Astrocyte (in vitro differentiated cells and primary cell): ENCODE data around the gene ZNF335. TPM values are rescaled to one million over a fixed set of nuclear protein-coding genes. Genes with fewer than 3 reads are reported as not detected.
"Not testable (repeated sequence)": the region's sequence is repeated elsewhere in the genome, so short reads cannot be mapped to it uniquely, and the experiment has no call there.

Experiments used
- DNase-seq: peaks from one replicate; pipeline ENCODE4 v3.0.0-alpha.2; 2010; ENCODE audit warnings: low read depth
- FAIRE-seq: peaks from 2 replicates; lab custom pipeline; 2011; peaks lifted over from hg19 to GRCh38; lab: Jason Lieb, UNC
- H2AFZ ChIP-seq: 2 replicates; pipeline ENCODE4 v1.6.0; 2012; ENCODE audit warnings: low read depth, low read length, inconsistent platforms
- H3K27ac ChIP-seq: 2 replicates; pipeline ENCODE4 v1.5.1; 2011; ENCODE audit warnings: low read depth, low read length, inconsistent platforms
- H3K27me3 ChIP-seq: 2 replicates; pipeline ENCODE4 v1.6.0; 2011; ENCODE audit warnings: low read length, inconsistent platforms; ENCODE audit not compliant: insufficient read depth
- H3K36me3 ChIP-seq: 2 replicates; pipeline ENCODE4 v1.5.1; 2011; ENCODE audit warnings: low read length, inconsistent platforms; ENCODE audit not compliant: insufficient read depth
- H3K4me1 ChIP-seq: 2 replicates; pipeline ENCODE4 v1.5.1; 2011; ENCODE audit warnings: low read length, inconsistent platforms; ENCODE audit not compliant: insufficient read depth
- H3K4me2 ChIP-seq: 2 replicates; pipeline ENCODE4 v1.6.0; 2012; ENCODE audit warnings: low read length, inconsistent platforms
- H3K4me3 ChIP-seq: 2 replicates; pipeline ENCODE4 v1.5.1; 2011; ENCODE audit warnings: low read depth, mild to moderate bottlenecking, low read length, inconsistent platforms; ENCODE audit not compliant: insufficient read depth
- H3K79me2 ChIP-seq: 2 replicates; pipeline ENCODE4 v1.6.0; 2012; ENCODE audit warnings: mild to moderate bottlenecking, low read length, inconsistent platforms; ENCODE audit not compliant: insufficient read depth
- H3K9ac ChIP-seq: 2 replicates; pipeline ENCODE4 v1.6.0; 2012; ENCODE audit warnings: mild to moderate bottlenecking, low read length, inconsistent platforms
- H3K9me3 ChIP-seq: 2 replicates; pipeline ENCODE4 v1.5.1; 2012; ENCODE audit warnings: low read depth, mild to moderate bottlenecking, low read length, inconsistent platforms; ENCODE audit not compliant: insufficient read depth
- H4K20me1 ChIP-seq: 2 replicates; pipeline ENCODE4 v1.6.0; 2012; ENCODE audit warnings: low read length, inconsistent platforms; ENCODE audit not compliant: insufficient read depth
- H3K27ac Mint-ChIP-seq: one replicate; pipeline ENCODE4 v1.8.0; 2021; ENCODE audit warnings: mild to moderate bottlenecking, mixed read lengths; ENCODE audit not compliant: unreplicated experiment
- H3K27me3 Mint-ChIP-seq: one replicate; pipeline ENCODE4 v1.8.0; 2021; ENCODE audit warnings: low read depth, mixed read lengths; ENCODE audit not compliant: unreplicated experiment
- H3K36me3 Mint-ChIP-seq: one replicate; pipeline ENCODE4 v1.8.0; 2021; ENCODE audit warnings: low read depth, mixed read lengths; ENCODE audit not compliant: unreplicated experiment
- H3K4me1 Mint-ChIP-seq: one replicate; pipeline ENCODE4 v1.8.0; 2021; ENCODE audit warnings: low read depth, mixed read lengths; ENCODE audit not compliant: unreplicated experiment
- H3K4me3 Mint-ChIP-seq: one replicate; pipeline ENCODE4 v1.8.0; 2021; ENCODE audit warnings: mild to moderate bottlenecking, moderate library complexity, mixed read lengths; ENCODE audit not compliant: unreplicated experiment
- H3K9me3 Mint-ChIP-seq: one replicate; pipeline ENCODE4 v1.8.0; 2021; ENCODE audit warnings: mild to moderate bottlenecking, mixed read lengths; ENCODE audit not compliant: unreplicated experiment
- EZH2 ChIP-seq: IDR thresholded peaks from 2 replicates; pipeline ENCODE4 v1.6.1; 2012; ENCODE audit warnings: mild to moderate bottlenecking, low read length, inconsistent platforms; ENCODE audit not compliant: insufficient read depth
- total RNA-seq: library from RNA; stranded (reverse); gene quantifications from 2 replicates; pipeline ENCODE4 v1.2.1, GENCODE V29; 2021
- TF ChIP-seq, protein P1 (sequence below): IDR thresholded peaks from 2 replicates; pipeline ENCODE4 v1.5.1; 2011; ENCODE audit warnings: low read depth, mild to moderate bottlenecking, inconsistent platforms, low read length, moderate library complexity; ENCODE audit not compliant: insufficient read depth

ZNF335 gene
- total RNA-seq, 1 donor from 2014 or later, result 18.6 TPM

DNA sequence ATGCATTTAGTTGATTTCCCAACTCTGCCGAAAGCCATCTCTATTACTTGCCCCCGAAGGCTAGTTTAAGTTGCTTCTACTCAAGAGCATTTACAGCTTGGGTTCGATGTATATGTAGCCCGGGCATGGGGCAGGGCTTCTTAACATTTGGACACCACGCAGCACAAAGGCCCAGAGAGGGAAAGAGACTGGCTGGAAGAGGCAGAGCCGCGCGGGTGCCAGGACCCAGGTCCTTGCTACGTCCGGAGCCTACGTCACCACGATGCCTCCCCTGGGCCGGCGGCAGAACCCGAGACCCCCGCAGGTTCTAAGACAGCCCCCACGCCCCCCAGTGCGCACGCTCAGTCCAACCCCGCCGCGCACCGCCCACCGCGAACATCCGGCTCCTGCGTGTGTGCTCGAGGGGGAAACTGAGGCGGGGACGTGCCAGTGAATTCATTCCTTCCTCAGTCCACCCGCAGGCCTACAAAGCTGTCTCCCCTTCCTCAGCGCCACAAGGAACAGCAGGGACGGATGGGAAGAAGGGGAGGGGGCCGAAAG lies 37.9 kb downstream of the ZNF335 start:
- Histone ChIP-seq H3K4me2 (peak overlapping the region; percentile 94), H3K4me1 (peaks cover 14% of the 10 kb centered on the region), H3K27me3 (no peaks in the 10 kb centered on the region), H3K27ac (peak overlapping the region; percentile 100), H3K36me3 (peaks cover 9% of the 10 kb centered on the region), H3K9ac (peak overlapping the region; percentile 100), H3K79me2 (peaks cover 42% of the 10 kb centered on the region), H4K20me1 (peaks cover 49% of the 10 kb centered on the region), H3K4me3 (peak overlapping the region; percentile 75), H2AFZ (peak overlapping the region; percentile 91), H3K9me3 (no peaks in the 10 kb centered on the region)
- H3K27ac Mint-ChIP-seq, result peak overlapping the region; percentile 94
- no peak for FAIRE-seq
- H3K9me3 Mint-ChIP-seq, result no peaks in the 10 kb centered on the region
- H3K27me3 Mint-ChIP-seq, result no peaks in the 10 kb centered on the region
- peaks cover 7% of the 10 kb centered on the region for H3K36me3 Mint-ChIP-seq
- DNase-seq, result peak; percentile 24
- peaks cover 2% of the 10 kb centered on the region for H3K4me1 Mint-ChIP-seq
- TF ChIP-seq, protein P1, sequence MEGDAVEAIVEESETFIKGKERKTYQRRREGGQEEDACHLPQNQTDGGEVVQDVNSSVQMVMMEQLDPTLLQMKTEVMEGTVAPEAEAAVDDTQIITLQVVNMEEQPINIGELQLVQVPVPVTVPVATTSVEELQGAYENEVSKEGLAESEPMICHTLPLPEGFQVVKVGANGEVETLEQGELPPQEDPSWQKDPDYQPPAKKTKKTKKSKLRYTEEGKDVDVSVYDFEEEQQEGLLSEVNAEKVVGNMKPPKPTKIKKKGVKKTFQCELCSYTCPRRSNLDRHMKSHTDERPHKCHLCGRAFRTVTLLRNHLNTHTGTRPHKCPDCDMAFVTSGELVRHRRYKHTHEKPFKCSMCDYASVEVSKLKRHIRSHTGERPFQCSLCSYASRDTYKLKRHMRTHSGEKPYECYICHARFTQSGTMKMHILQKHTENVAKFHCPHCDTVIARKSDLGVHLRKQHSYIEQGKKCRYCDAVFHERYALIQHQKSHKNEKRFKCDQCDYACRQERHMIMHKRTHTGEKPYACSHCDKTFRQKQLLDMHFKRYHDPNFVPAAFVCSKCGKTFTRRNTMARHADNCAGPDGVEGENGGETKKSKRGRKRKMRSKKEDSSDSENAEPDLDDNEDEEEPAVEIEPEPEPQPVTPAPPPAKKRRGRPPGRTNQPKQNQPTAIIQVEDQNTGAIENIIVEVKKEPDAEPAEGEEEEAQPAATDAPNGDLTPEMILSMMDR, result no peak
- TF ChIP-seq EZH2, result no peak
- peak overlapping the region; percentile 95 for H3K4me3 Mint-ChIP-seq

DNA sequence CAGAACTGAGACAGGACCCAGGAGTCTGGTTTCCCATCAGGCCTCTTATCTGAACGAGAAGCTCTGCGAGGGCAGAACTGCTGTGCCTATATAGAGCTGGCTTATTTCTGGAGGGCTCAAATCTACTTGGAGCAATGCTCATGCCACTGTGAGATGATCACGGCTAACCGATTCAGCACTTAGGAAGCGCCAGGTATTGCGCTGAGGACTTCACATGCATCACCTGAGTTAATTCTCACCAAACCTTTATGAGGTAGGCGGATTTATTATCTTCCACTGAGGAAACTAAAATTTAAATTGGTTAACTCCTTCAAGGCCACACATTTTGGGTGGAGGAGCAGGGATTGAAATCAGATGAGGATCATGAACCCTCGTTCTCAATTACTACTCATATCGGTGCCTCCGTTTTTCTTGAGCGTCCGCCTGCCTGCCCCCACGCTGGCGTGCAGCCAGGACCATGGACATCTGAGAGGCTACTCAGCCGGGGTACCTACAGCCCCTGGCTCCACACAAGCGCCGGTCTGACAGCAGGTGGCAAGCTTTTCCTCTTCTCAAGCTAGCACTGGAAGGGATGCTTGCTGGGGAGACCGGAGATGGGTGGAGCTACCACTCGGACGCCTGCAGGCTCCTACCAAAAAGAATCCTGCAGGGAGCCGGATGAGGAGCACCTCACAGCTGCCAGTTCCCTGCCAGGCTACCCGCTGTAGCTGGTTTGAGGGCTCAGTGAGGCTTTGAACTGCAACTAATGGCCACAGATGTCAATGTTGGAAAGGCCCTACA lies 38.5 kb downstream of the ZNF335 start:
- DNase-seq, result peak; percentile 62
- H3K4me3 Mint-ChIP-seq, result peak overlapping the region; percentile 95
- H2AFZ ChIP-seq, result no peak overlapping the region
- TF ChIP-seq, protein P1, result no peak
- no peak for TF ChIP-seq EZH2
- peaks cover 42% of the 10 kb centered on the region for H4K20me1 ChIP-seq
- peaks cover 39% of the 10 kb centered on the region for H3K79me2 ChIP-seq
- H3K27ac Mint-ChIP-seq, result peak overlapping the region; percentile 94
- H3K4me3 ChIP-seq, result peak overlapping the region; percentile 75
- H3K36me3 Mint-ChIP-seq, result peaks cover 6% of the 10 kb centered on the region
- peaks cover 2% of the 10 kb centered on the region for H3K4me1 Mint-ChIP-seq
- peaks cover 14% of the 10 kb centered on the region for H3K4me1 ChIP-seq
- H3K36me3 ChIP-seq, result peaks cover 9% of the 10 kb centered on the region
- H3K9me3 ChIP-seq, result no peaks in the 10 kb centered on the region
- peak overlapping the region; percentile 100 for H3K27ac ChIP-seq
- peak overlapping the region; percentile 94 for H3K4me2 ChIP-seq
- FAIRE-seq, result no peak
- peak overlapping the region; percentile 100 for H3K9ac ChIP-seq
- H3K9me3 Mint-ChIP-seq, result no peaks in the 10 kb centered on the region
- H3K27me3 Mint-ChIP-seq, result no peaks in the 10 kb centered on the region
- no peaks in the 10 kb centered on the region for H3K27me3 ChIP-seq

DNA sequence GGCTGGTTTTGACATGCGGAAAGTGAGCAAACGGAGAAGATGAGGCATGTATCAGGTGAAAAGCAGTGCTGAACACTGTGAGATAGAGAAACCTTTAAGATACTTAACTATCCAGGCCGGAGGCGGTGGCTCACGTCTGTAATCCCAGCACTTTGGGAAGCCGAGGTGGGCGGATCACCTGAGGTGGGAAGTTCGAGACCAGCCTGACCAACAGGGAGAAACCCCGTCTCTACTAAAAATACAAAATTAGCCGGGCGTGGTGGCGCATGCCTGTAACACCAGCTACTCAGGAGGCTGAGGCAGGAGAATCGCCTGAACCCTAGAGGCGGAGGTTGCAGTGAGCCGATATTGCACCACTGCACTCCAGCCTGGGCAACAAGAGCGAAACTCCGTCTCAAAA lies 40.3 kb downstream of the ZNF335 start:
- not testable (repeated sequence) for FAIRE-seq, H2AFZ ChIP-seq, H3K9me3 Mint-ChIP-seq, H3K9me3 ChIP-seq, H3K27me3 ChIP-seq, H3K4me1 Mint-ChIP-seq, H3K36me3 Mint-ChIP-seq, H3K27me3 Mint-ChIP-seq, H3K9ac ChIP-seq, H3K36me3 ChIP-seq, DNase-seq, H3K27ac ChIP-seq, H3K4me3 Mint-ChIP-seq, H3K4me2 ChIP-seq, H3K4me3 ChIP-seq, H3K27ac Mint-ChIP-seq
- H3K79me2 ChIP-seq, result peaks cover 26% of the 10 kb centered on the region
- H3K4me1 ChIP-seq, result peaks cover 13% of the 10 kb centered on the region
- H4K20me1 ChIP-seq, result peaks cover 25% of the 10 kb centered on the region
